Duodenal mucosa (tissue), 2 donors: ENCODE results near the gene IRF2.

Source experiments
- H3K27ac ChIP-seq: one replicate; pipeline ENCODE4 v1.7.0; 2013; ENCODE audit warnings: low read depth, low read length
- H3K27me3 ChIP-seq, 2 donors: one replicate each; pipeline ENCODE4 v1.7.0; 2013; ENCODE audit warnings: low read length in 2 of 2, control low read depth in 1 of 2; ENCODE audit not compliant: insufficient read depth in 2 of 2, control insufficient read depth in 1 of 2
- H3K36me3 ChIP-seq, 2 donors: one replicate each; pipeline ENCODE4 v1.7.0; 2013; ENCODE audit warnings: low read length in 2 of 2, control low read depth in 1 of 2; ENCODE audit not compliant: insufficient read depth in 2 of 2, control insufficient read depth in 1 of 2
- H3K4me1 ChIP-seq, 2 donors: one replicate each; pipeline ENCODE4 v1.7.0; 2013; ENCODE audit warnings: low read length in 2 of 2, control low read depth in 1 of 2; ENCODE audit not compliant: insufficient read depth in 2 of 2, control insufficient read depth in 1 of 2
- H3K4me3 ChIP-seq, 2 donors: one replicate each; pipeline ENCODE4 v1.7.0; 2013; ENCODE audit warnings: low read length in 2 of 2, low read depth in 1 of 2
- H3K9ac ChIP-seq, 2 donors: one replicate each; pipeline ENCODE4 v1.7.0; 2013; ENCODE audit warnings: low read length in 2 of 2, low read depth in 1 of 2
- H3K9me3 ChIP-seq, 2 donors: one replicate each; pipeline ENCODE4 v1.7.0; 2013; ENCODE audit warnings: low read length in 2 of 2, control low read depth in 1 of 2; ENCODE audit not compliant: control insufficient read depth in 1 of 2

Gene IRF2

GRCh38 chr4:184413261-184414046, 60.9 kb downstream of the IRF2 start:
- H3K27ac ChIP-seq: no peak overlapping the region
- no peaks in the 10 kb centered on the region for H3K27me3 ChIP-seq
- peaks cover 32 to 35% of the 10 kb centered on the region in 2 donors for H3K4me1 ChIP-seq
- H3K36me3 ChIP-seq: peaks cover 19 to 41% of the 10 kb centered on the region in 2 donors
- no peak overlapping the region for H3K4me3 ChIP-seq
- H3K9ac ChIP-seq: no peak overlapping the region
- H3K9me3 ChIP-seq: no peaks in the 10 kb centered on the region

- Histone ChIP-seq H3K4me1 (peaks cover 39 to 44% of the 10 kb centered on the region in 2 donors), H3K9ac (no peak overlapping the region), H3K4me3 (no peak overlapping the region), H3K36me3 (peaks cover 24 to 34% of the 10 kb centered on the region in 2 donors), H3K9me3 (no peaks in the 10 kb centered on the region), H3K27me3 (no peaks in the 10 kb centered on the region), H3K27ac (no peak overlapping the region)
Observed at GRCh38 chr4:184410748-184411147, 63.6 kb downstream of the IRF2 start.

- no peak overlapping the region for H3K27ac ChIP-seq
- no peak overlapping the region for H3K4me3 ChIP-seq
Observed at GRCh38 chr4:184409911-184410692, 64.2 kb downstream of the IRF2 start.

GRCh38 chr4:184409502-184409901, 64.8 kb downstream of the IRF2 start:
- H3K27ac ChIP-seq: no peak overlapping the region
- peaks cover 14 to 37% of the 10 kb centered on the region in 2 donors for H3K36me3 ChIP-seq
- no peak overlapping the region for H3K9ac ChIP-seq
- no peaks in the 10 kb centered on the region for H3K27me3 ChIP-seq
- H3K4me1 ChIP-seq: peaks cover 39 to 45% of the 10 kb centered on the region in 2 donors
- peak overlapping the region in 1 of 2 donors; percentile 4 for H3K4me3 ChIP-seq
- no peaks in the 10 kb centered on the region for H3K9me3 ChIP-seq

More at GRCh38 chr4:184409911-184410692, 64.2 kb downstream of the IRF2 start:
- Histone ChIP-seq H3K36me3 (peaks cover 19 to 34% of the 10 kb centered on the region in 2 donors), H3K27me3 (no peaks in the 10 kb centered on the region), H3K9ac (no peak overlapping the region), H3K4me1 (peaks cover 39 to 46% of the 10 kb centered on the region in 2 donors), H3K9me3 (no peaks in the 10 kb centered on the region)

GRCh38 chr4:184408684-184409081, 65.7 kb downstream of the IRF2 start:
- H3K9ac ChIP-seq: no peak overlapping the region
- H3K4me3 ChIP-seq: no peak overlapping the region
- H3K9me3 ChIP-seq: no peaks in the 10 kb centered on the region
- peaks cover 11 to 40% of the 10 kb centered on the region in 2 donors for H3K36me3 ChIP-seq
- H3K27ac ChIP-seq: no peak overlapping the region
- no peaks in the 10 kb centered on the region for H3K27me3 ChIP-seq
- peaks cover 32 to 41% of the 10 kb centered on the region in 2 donors for H3K4me1 ChIP-seq

- Histone ChIP-seq H3K9ac (no peak overlapping the region), H3K4me3 (no peak overlapping the region), H3K27me3 (no peaks in the 10 kb centered on the region), H3K4me1 (peaks cover 30 to 40% of the 10 kb centered on the region in 2 donors), H3K9me3 (no peaks in the 10 kb centered on the region), H3K27ac (no peak overlapping the region), H3K36me3 (peaks cover 15 to 44% of the 10 kb centered on the region in 2 donors)
Observed at GRCh38 chr4:184408021-184408683, 66.2 kb downstream of the IRF2 start.

GRCh38 chr4:184406958-184407391, 67.4 kb downstream of the IRF2 start:
- no peaks in the 10 kb centered on the region for H3K9me3 ChIP-seq
- H3K27ac ChIP-seq: peak overlapping the region; percentile 3
- H3K4me3 ChIP-seq: peak overlapping the region in 1 of 2 donors; percentile 2
- no peaks in the 10 kb centered on the region for H3K27me3 ChIP-seq
- H3K4me1 ChIP-seq: peaks cover 30 to 39% of the 10 kb centered on the region in 2 donors
- peak overlapping the region; percentile 22 to 32 for H3K9ac ChIP-seq
- peaks cover 23 to 45% of the 10 kb centered on the region in 2 donors for H3K36me3 ChIP-seq

- no peak overlapping the region for H3K4me3 ChIP-seq
- H3K36me3 ChIP-seq: peaks cover 28 to 59% of the 10 kb centered on the region in 2 donors
- no peak overlapping the region for H3K27ac ChIP-seq
- no peaks in the 10 kb centered on the region for H3K27me3 ChIP-seq
- no peak overlapping the region for H3K9ac ChIP-seq
- H3K4me1 ChIP-seq: peaks cover 20 to 39% of the 10 kb centered on the region in 2 donors
- H3K9me3 ChIP-seq: no peaks in the 10 kb centered on the region
Observed at GRCh38 chr4:184404047-184404446, 70.3 kb downstream of the IRF2 start.

- H3K27ac ChIP-seq: no peak overlapping the region
- H3K4me3 ChIP-seq: no peak overlapping the region
- H3K9me3 ChIP-seq: no peaks in the 10 kb centered on the region
- no peaks in the 10 kb centered on the region for H3K27me3 ChIP-seq
- H3K9ac ChIP-seq: no peak overlapping the region
- H3K4me1 ChIP-seq: peaks cover 14 to 33% of the 10 kb centered on the region in 2 donors
- H3K36me3 ChIP-seq: peaks cover 28 to 64% of the 10 kb centered on the region in 2 donors
Observed at GRCh38 chr4:184403384-184403781, 71.0 kb downstream of the IRF2 start.
